Liver (tissue), 9 donors: ENCODE data around the gene CDKL4. TPM values are rescaled to one million over a fixed set of nuclear protein-coding genes. Genes with fewer than 3 reads are reported as not detected.
"Not testable (repeated sequence)": the region's sequence is repeated elsewhere in the genome, so short reads cannot be mapped to it uniquely, and the experiment has no call there.

ENCODE experiments used
- DNase-seq: peaks from one replicate; pipeline ENCODE4 v3.0.0-alpha.2; 2017; ENCODE audit warnings: low spot score
- H3K27ac ChIP-seq, 2 donors: one replicate each; pipeline ENCODE4 v1.7.0; 2013; ENCODE audit warnings: inconsistent platforms in 2 of 2, low read length in 2 of 2, control low read depth in 1 of 2, low read depth in 1 of 2, mild to moderate bottlenecking in 1 of 2
- H3K27me3 ChIP-seq, 4 donors: one replicate each; pipeline versions ENCODE4 v1.6.1 to v1.7.0; 2013; ENCODE audit warnings: low read length in 3 of 4, inconsistent platforms in 1 of 4, mild to moderate bottlenecking in 1 of 4, moderate library complexity in 1 of 4; ENCODE audit not compliant: control insufficient read depth in 4 of 4, insufficient read depth in 4 of 4
- H3K36me3 ChIP-seq, 4 donors: one replicate each; pipeline versions ENCODE4 v1.6.1 to v1.7.0; 2013; ENCODE audit warnings: low read length in 3 of 4, mild to moderate bottlenecking in 3 of 4, low read depth in 1 of 4, moderate library complexity in 1 of 4; ENCODE audit not compliant: control insufficient read depth in 4 of 4, insufficient read depth in 3 of 4
- H3K4me1 ChIP-seq, 4 donors: one replicate each; pipeline versions ENCODE4 v1.6.1 to v1.7.0; 2013; ENCODE audit warnings: low read length in 3 of 4, mild to moderate bottlenecking in 3 of 4, moderate library complexity in 1 of 4; ENCODE audit not compliant: control insufficient read depth in 4 of 4, insufficient read depth in 4 of 4
- H3K4me3 ChIP-seq, 3 donors: one replicate each; pipeline versions ENCODE4 v1.6.1 to v1.7.0; 2013; ENCODE audit warnings: low read length in 3 of 3, control low read depth in 1 of 3, low read depth in 1 of 3, mild to moderate bottlenecking in 1 of 3
- H3K9ac ChIP-seq, 2 donors: one replicate each; pipeline ENCODE4 v1.7.0; 2013; ENCODE audit warnings: low read length in 2 of 2, mild to moderate bottlenecking in 2 of 2, moderate library complexity in 2 of 2, control low read depth in 1 of 2, low read depth in 1 of 2
- H3K9me3 ChIP-seq, 4 donors: one replicate each; pipeline versions ENCODE4 v1.6.1 to v1.7.0; 2013; ENCODE audit warnings: low read length in 3 of 4; ENCODE audit not compliant: control insufficient read depth in 4 of 4
- FOXA2 ChIP-seq: IDR thresholded peaks from 2 replicates; pipeline ENCODE4 v1.6.1; 2016; ENCODE audit warnings: antibody characterized with exemption
- GABPA ChIP-seq, 2 donors: IDR thresholded peaks in 1 of 2; conservative IDR thresholded peaks in 1 of 2; 2 replicates each; pipeline ENCODE4 v1.6.1; 2016; ENCODE audit warnings: antibody characterized with exemption in 2 of 2, mild to moderate bottlenecking in 1 of 2, moderate library complexity in 1 of 2
- HNF4A ChIP-seq, 2 donors: conservative IDR thresholded peaks; 2 replicates each; pipeline ENCODE4 v1.6.1; 2016; ENCODE audit warnings: antibody characterized with exemption in 2 of 2, mild to moderate bottlenecking in 2 of 2
- HNF4G ChIP-seq: IDR thresholded peaks from 2 replicates; pipeline ENCODE4 v1.6.1; 2016; ENCODE audit warnings: antibody characterized with exemption
- RAD21 ChIP-seq, 2 donors: IDR thresholded peaks; 2 replicates each; pipeline ENCODE4 v1.6.1; 2016; ENCODE audit warnings: antibody characterized with exemption in 2 of 2, mild to moderate bottlenecking in 2 of 2
- RXRA ChIP-seq, 2 donors: IDR thresholded peaks; 2 replicates each; pipeline ENCODE4 v1.6.1; 2017 to 2018; ENCODE audit warnings: antibody characterized with exemption in 2 of 2, mild to moderate bottlenecking in 1 of 2
- SP1 ChIP-seq: IDR thresholded peaks from 2 replicates; pipeline ENCODE4 v1.6.1; 2018; ENCODE audit warnings: antibody characterized with exemption, mild to moderate bottlenecking
- TAF1 ChIP-seq: conservative IDR thresholded peaks from 2 replicates; pipeline ENCODE4 v1.6.1; 2016; ENCODE audit warnings: antibody characterized with exemption, mild to moderate bottlenecking
- YY1 ChIP-seq: IDR thresholded peaks from 2 replicates; pipeline ENCODE4 v1.6.1; 2016; ENCODE audit warnings: antibody characterized with exemption, mild to moderate bottlenecking
- WGBS: extraction: QIAGEN DNeasy Blood & Tissue Kit; methylation state at CpG from one replicate; pipeline ENCODE4 v1.1.7; 2013; 5-methylcytosine and 5-hydroxymethylcytosine counted together
- polyA plus RNA-seq, 2 donors: library from polyadenylated mRNA; stranded (reverse) in 1 of 2; unstranded in 1 of 2; fragments of 200-250 nt in 1 of 2; fragments of >200 nt in 1 of 2; fragmentation: Nextera tagmentation in 1 of 2; extraction: Ambion mirVana in 1 of 2; gene quantifications; one replicate each; pipeline versions ENCODE4 v1.2.1 to v1.2.3, GENCODE V29; 2013 to 2015
- total RNA-seq, 2 donors: library from RNA; depleted of rRNA; stranded (reverse); fragments of >200 nt; gene quantifications; one replicate each; pipeline ENCODE4 v1.2.3, GENCODE V29; 2014
- TF ChIP-seq, protein P1 (sequence below): IDR thresholded peaks from 2 replicates; pipeline ENCODE4 v1.6.1; 2016; ENCODE audit warnings: antibody characterized with exemption
- donor health status: healthy.
- donor health status: healthy.
- donor health status: healthy.
- donor health status: healthy.
- donor health status: healthy.

CDKL4 gene
- total and polyA plus RNA-seq, 4 donors = 0.25 to 1.1 TPM; not detected in 2

DNA sequence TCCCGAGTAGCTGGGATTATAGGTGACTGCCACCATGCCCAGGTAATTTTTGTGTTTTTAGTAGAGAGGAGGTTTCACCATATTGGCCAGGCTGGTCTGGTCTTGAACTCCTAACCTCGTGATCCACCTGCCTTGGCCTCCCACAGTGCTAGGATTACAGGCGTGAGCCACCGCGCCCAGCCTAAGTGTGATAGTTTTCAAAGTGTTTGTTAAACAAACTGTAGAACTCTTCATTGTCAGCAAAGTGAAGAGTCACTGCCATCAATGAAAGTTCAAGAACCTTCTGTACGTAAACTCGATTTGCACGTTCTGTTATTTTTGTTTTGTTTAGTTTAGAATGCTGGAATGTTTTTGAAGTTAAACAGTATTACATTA lies 104.9 kb downstream of the CDKL4 start:
- H3K9ac ChIP-seq = no peak overlapping the region
- H3K4me3 ChIP-seq = no peak overlapping the region
- no peaks in the 10 kb centered on the region for H3K9me3 ChIP-seq
- no peaks in the 10 kb centered on the region for H3K36me3 ChIP-seq
- H3K27me3 ChIP-seq = no peaks in the 10 kb centered on the region
- H3K4me1 ChIP-seq = peaks cover 0 to 3% (median 1%) of the 10 kb centered on the region in 4 donors
- DNase-seq = no peak
- WGBS = 52% methylated on average over 8 of the region's 8 CpGs
- no peak overlapping the region for H3K27ac ChIP-seq
- TF ChIP-seq RXRA (IDR thresholded peaks at IDR 0.05) (peak in 1 of 2 donors; percentile 13), HNF4G (no peak)

DNA sequence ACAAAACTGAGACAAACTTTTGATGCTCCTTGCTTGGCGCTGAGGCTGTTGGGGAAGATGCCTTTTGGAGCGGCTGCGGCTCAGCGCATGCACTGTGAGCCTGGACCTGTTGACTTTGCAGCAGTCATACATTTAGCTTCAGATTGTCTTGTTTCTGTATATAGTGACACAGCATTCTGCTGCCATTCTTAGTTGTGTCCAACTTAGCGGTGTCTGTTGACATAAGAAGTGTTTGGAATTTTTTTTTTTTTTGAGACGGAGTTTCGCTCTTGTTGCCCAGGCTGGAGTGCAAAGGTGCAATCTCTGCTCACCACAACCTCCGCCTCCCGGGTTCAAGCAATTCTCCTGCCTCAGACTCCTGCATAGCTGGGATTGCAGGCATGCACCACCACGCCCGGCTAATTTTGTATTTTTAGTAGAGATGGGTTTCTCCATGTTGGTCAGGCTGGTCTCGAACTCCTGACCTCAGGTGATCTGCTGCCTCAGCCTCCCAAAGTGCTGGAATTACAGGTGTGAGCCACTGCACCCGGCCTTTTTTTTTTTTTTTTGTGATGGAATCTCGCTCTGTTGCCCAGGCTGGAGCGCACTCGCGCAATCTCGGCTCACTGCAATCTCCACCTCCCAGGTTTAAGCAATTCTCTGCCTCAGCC lies 105.5 kb downstream of the CDKL4 start:
- H3K36me3 ChIP-seq, H3K9me3 ChIP-seq, DNase-seq, H3K4me3 ChIP-seq, H3K27ac ChIP-seq, H3K27me3 ChIP-seq, H3K4me1 ChIP-seq, H3K9ac ChIP-seq: not testable (repeated sequence)
- TF ChIP-seq HNF4A (conservative IDR thresholded peaks at IDR 0.05) = peak in 1 of 2 donors; percentile 4
- 79% methylated on average over 18 of the region's 18 CpGs for WGBS

DNA sequence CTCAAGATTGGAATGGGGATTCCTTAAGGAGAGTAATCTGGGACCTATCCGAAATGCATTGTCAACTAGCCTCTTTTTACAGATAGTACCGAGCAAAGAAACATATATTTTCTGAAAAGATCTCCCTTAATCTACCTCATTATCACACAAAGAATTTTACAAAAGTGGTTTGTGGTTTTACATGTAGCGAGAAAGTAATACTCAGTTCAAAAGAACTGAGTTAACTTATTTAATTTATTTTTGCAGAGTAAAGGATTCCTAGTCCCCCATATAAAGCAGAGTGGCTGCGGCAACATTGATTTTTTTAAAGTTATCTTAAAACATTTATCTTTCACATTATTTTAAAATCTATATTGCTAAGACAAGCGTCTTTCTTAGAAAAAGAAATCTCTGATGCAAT lies 107.0 kb downstream of the CDKL4 start:
- no peak overlapping the region for H3K9ac ChIP-seq
- no peak overlapping the region for H3K27ac ChIP-seq
- 85% methylated on average over 5 of the region's 5 CpGs for WGBS
- DNase-seq = no peak
- no peak overlapping the region for H3K4me3 ChIP-seq
- H3K27me3 ChIP-seq = no peaks in the 10 kb centered on the region
- H3K36me3 ChIP-seq = no peaks in the 10 kb centered on the region
- no peaks in the 10 kb centered on the region for H3K9me3 ChIP-seq
- H3K4me1 ChIP-seq = peaks cover 0 to 3% (median 1%) of the 10 kb centered on the region in 4 donors
- TF ChIP-seq, protein P1, sequence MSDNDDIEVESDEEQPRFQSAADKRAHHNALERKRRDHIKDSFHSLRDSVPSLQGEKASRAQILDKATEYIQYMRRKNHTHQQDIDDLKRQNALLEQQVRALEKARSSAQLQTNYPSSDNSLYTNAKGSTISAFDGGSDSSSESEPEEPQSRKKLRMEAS = no peak
- TF ChIP-seq TAF1 (no peak), YY1 (no peak), RXRA (IDR thresholded peaks at IDR 0.05) (no peak), RAD21 (IDR thresholded peaks at IDR 0.05) (no peak), SP1 (no peak)

DNA sequence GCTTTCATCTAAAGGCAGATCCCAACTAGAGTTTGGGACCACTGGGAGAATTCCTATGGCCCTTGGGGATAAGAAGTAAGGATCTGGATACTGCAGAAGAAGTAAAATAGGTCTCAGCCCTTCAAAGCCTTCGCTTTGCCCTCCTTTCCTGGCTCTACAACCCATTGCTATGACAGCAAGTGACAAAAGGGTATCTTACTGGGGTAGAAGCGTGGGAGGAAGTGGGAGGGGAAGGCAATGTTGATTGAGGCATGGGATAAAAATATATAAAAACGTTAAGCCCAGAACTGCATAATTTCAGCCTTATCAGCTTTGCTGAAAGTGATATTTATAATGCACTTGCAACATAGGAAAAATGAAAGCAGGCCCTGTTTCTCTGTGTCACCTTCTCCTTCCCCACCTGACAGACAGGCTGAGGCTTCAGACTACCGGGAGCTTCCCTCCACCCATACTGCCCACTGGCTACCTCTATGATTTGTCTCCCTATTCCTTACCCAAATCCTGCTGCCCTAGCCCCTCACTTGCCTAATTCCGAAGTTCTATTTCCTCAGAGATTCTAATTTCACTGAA lies 108.0 kb downstream of the CDKL4 start:
- DNase-seq = no peak
- Histone ChIP-seq H3K4me3 (no peak overlapping the region), H3K4me1 (peaks cover 0 to 3% (median 1%) of the 10 kb centered on the region in 4 donors), H3K9ac (no peak overlapping the region), H3K36me3 (no peaks in the 10 kb centered on the region), H3K27ac (no peak overlapping the region), H3K9me3 (no peaks in the 10 kb centered on the region), H3K27me3 (no peaks in the 10 kb centered on the region)
- TF ChIP-seq GABPA (IDR thresholded peaks at IDR 0.05 in 1 of 2, conservative IDR thresholded peaks at IDR 0.05 in 1 of 2) (no peak), FOXA2 (no peak)
- WGBS = 77% methylated on average over 5 of the region's 5 CpGs
